HepG2 (cell line): ENCODE results near the gene OSCP1. TPM values are rescaled to one million over a fixed set of nuclear protein-coding genes. Genes with fewer than 3 reads are reported as not detected.

Experiments used
- ATAC-seq: fragments of 200-7000 bp; cut with Tn5 transposase; 3 replicates; pipeline ENCODE4 v1.9.1; 2020; ENCODE audit warnings: mild to moderate bottlenecking, moderate library complexity
- BruUV-seq: library from RNA; stranded (reverse); fragments of 400-500 nt; replicated peaks from 2 replicates; lab custom pipeline; 2021; lab: Mats Ljungman, UMichigan
- CTCF ChIA-PET: fragments of 300-600 bp; formaldehyde crosslinking; extraction: SDS; loops from one replicate; lab custom pipeline; 2021; ENCODE audit warnings: low total read pairs, inconsistent platforms, low intra/inter-chr PET ratio; lab: Yijun Ruan, JAX
- POLR2A ChIA-PET: fragments of 350-600 bp; sonication (Branson Sonifier 250); formaldehyde crosslinking; loops from one replicate; lab custom pipeline; 2020; ENCODE audit warnings: antibody characterized with exemption, inconsistent platforms; lab: Yijun Ruan, JAX
- DNase-seq: peaks from one replicate; pipeline ENCODE4 v3.0.0-alpha.2; 2015; ENCODE audit warnings: low spot score
- FAIRE-seq: peaks from 3 replicates; lab custom pipeline; 2011; peaks lifted over from hg19 to GRCh38; lab: Jason Lieb, UNC
- H2AFZ ChIP-seq: one replicate; pipeline ENCODE4 v1.6.1; 2011; ENCODE audit warnings: low read length, inconsistent platforms
- H3K27ac ChIP-seq: fragments of 300-600 bp; 3 replicates; pipeline ENCODE4 v1.8.0; 2011; ENCODE audit warnings: mixed run types, mild to moderate bottlenecking, mixed read lengths, low read length, inconsistent platforms; ENCODE audit not compliant: insufficient read depth; ENCODE audit errors: extremely low read length
- H3K27me3 ChIP-seq, 2 experiments: fragments of 200-600 bp in 1 of 2; 2 replicates in 1 of 2; 3 replicates in 1 of 2; pipeline versions ENCODE4 v1.6.0 to v1.8.0; 2011; ENCODE audit warnings: low read length in 2 of 2, mild to moderate bottlenecking in 2 of 2, moderate library complexity in 2 of 2, inconsistent platforms in 1 of 2; ENCODE audit not compliant: insufficient read depth in 2 of 2, control insufficient read depth in 1 of 2
- H3K36me3 ChIP-seq, 2 experiments: fragments of 200-600 bp in 1 of 2; replicated peaks in 1 of 2; 2 replicates in 1 of 2; 3 replicates in 1 of 2; pipeline versions ENCODE4 v1.5.1 to v1.8.0; 2011; ENCODE audit warnings: low read length in 2 of 2, inconsistent platforms in 1 of 2; ENCODE audit not compliant: insufficient read depth in 2 of 2, control insufficient read depth in 1 of 2
- H3K4me1 ChIP-seq: 2 replicates; pipeline ENCODE4 v1.5.1; 2012; ENCODE audit warnings: low read length, inconsistent platforms; ENCODE audit not compliant: insufficient read depth
- H3K4me2 ChIP-seq: 2 replicates; pipeline ENCODE4 v1.6.0; 2011; ENCODE audit warnings: low read depth, low read length, inconsistent platforms
- H3K4me3 ChIP-seq, 3 experiments: fragments of 200-600 bp in 1 of 3; sonication (generic), shearing (Covaris generic) in 1 of 3; replicated peaks in 1 of 3; 2 replicates each; pipeline ENCODE4 v1.5.1; 2011 to 2016; ENCODE audit warnings: low read length in 3 of 3, inconsistent platforms in 2 of 3, low read depth in 2 of 3, mild to moderate bottlenecking in 2 of 3, control low read depth in 1 of 3, mixed read lengths in 1 of 3; ENCODE audit not compliant: insufficient read depth in 1 of 3
- H3K79me2 ChIP-seq: one replicate; pipeline ENCODE4 v1.6.1; 2011; ENCODE audit warnings: low read length, inconsistent platforms; ENCODE audit not compliant: insufficient read depth
- H3K9ac ChIP-seq: 2 replicates; pipeline ENCODE4 v1.6.0; 2011; ENCODE audit warnings: mild to moderate bottlenecking, low read depth, low read length, inconsistent platforms; ENCODE audit not compliant: insufficient read depth
- H3K9me3 ChIP-seq: 2 replicates; pipeline ENCODE4 v1.5.1; 2012; ENCODE audit warnings: mild to moderate bottlenecking, low read length
- H4K20me1 ChIP-seq: 2 replicates; pipeline ENCODE4 v1.6.0; 2011; ENCODE audit warnings: inconsistent platforms, mild to moderate bottlenecking, low read length, moderate library complexity; ENCODE audit not compliant: insufficient read depth
- EP300 ChIP-seq, 3 experiments: sonication (generic) in 1 of 3; formaldehyde crosslinking in 1 of 3; IDR thresholded peaks; 2 replicates each; pipeline versions ENCODE4 v1.5.1 to v1.6.1; 2011 to 2020; ENCODE audit warnings: low read depth in 2 of 3, low read length in 2 of 3, borderline replicate concordance in 1 of 3, improper control_type of control experiment in 1 of 3, mild to moderate bottlenecking in 1 of 3, missing genetic modification reagents in 1 of 3, moderate library complexity in 1 of 3
- HBP1 ChIP-seq: IDR thresholded peaks from 2 replicates; pipeline ENCODE4 v1.6.1; 2016; ENCODE audit warnings: low read depth, control low read depth
- KLF16 ChIP-seq, 2 experiments: sonication (generic) in 1 of 2; formaldehyde crosslinking in 1 of 2; IDR thresholded peaks; 2 replicates each; pipeline versions ENCODE4 v1.6.1 to v1.8.0; 2016 to 2023; ENCODE audit warnings: missing genetic modification reagents in 2 of 2, missing compliant biosample characterization in 1 of 2
- NR2C2 ChIP-seq: sonication (generic); formaldehyde crosslinking; IDR thresholded peaks from 2 replicates; pipeline ENCODE4 v1.4.0; 2020; ENCODE audit warnings: missing genetic modification reagents, mild to moderate bottlenecking, moderate library complexity, borderline replicate concordance
- NR2F6 ChIP-seq, 2 experiments: IDR thresholded peaks; 2 replicates each; pipeline ENCODE4 v1.6.1; 2016; ENCODE audit warnings: antibody characterized with exemption in 1 of 2, mild to moderate bottlenecking in 1 of 2
- RFXAP ChIP-seq: sonication (generic); formaldehyde crosslinking; IDR thresholded peaks from 2 replicates; pipeline ENCODE4 v1.4.0; 2020; ENCODE audit warnings: missing genetic modification reagents, borderline replicate concordance
- SKI ChIP-seq: fragments of 450-650 bp; IDR thresholded peaks from one replicate; pipeline ENCODE4 v1.6.1; 2018; ENCODE audit warnings: mild to moderate bottlenecking; ENCODE audit not compliant: partially characterized antibody
- SUZ12 ChIP-seq: fragments of 150-350 bp; IDR thresholded peaks from 2 replicates; pipeline ENCODE4 v1.6.1; 2014; ENCODE audit warnings: low read depth, low read length
- TCF12 ChIP-seq, 2 experiments: fragments of 450-650 bp in 1 of 2; sonication (generic) in 1 of 2; formaldehyde crosslinking in 1 of 2; IDR thresholded peaks; 2 replicates each; pipeline versions ENCODE4 v1.6.1 to v1.8.0; 2017 to 2022; ENCODE audit warnings: antibody characterized with exemption in 1 of 2, mild to moderate bottlenecking in 1 of 2, missing genetic modification reagents in 1 of 2, moderate library complexity in 1 of 2
- ZFAT ChIP-seq: sonication (generic); formaldehyde crosslinking; conservative IDR thresholded peaks from 2 replicates; pipeline ENCODE4 v1.8.1; 2023; ENCODE audit warnings: missing genetic modification reagents, inconsistent platforms
- WGBS: methylation state at CpG from one replicate; pipeline ENCODE4 v1.1.6; 2017; ENCODE audit warnings: low lambda C conversion rate; 5-methylcytosine and 5-hydroxymethylcytosine counted together
- in situ Hi-C: cut with HindIII; loops from 2 replicates; pipeline ENCODE4 v1.10.0; 2017; ENCODE audit warnings: low pct_unique_long_range_greater_than_20kb; ENCODE audit not compliant: extremely low pct_ligation_motif_present
- intact Hi-C: fragments of 100-400 bp; cut with micrococcal nuclease; formaldehyde crosslinking; loops from one replicate; pipeline ENCODE4 v1.10.0; 2022; ENCODE audit not compliant: unreplicated experiment
- polyA plus RNA-seq, 8 experiments: library from polyadenylated mRNA; depleted of rRNA in 3 of 8; stranded (reverse) in 7 of 8; unstranded in 1 of 8; fragments of >200 nt; fragmentation: Illumina TruSeq in 4 of 8; extraction: Trizol in 4 of 8; gene quantifications; 2 replicates each; pipeline versions ENCODE4 v1.2.1 to v1.2.3, GENCODE V29; 2011 to 2016; ENCODE audit warnings: low read depth in 4 of 8, missing spikeins in 1 of 8, mixed read lengths in 1 of 8; ENCODE audit not compliant: insufficient read depth in 1 of 8
- total RNA-seq, 5 experiments: library from RNA; depleted of rRNA; stranded (reverse); fragments of >200 nt; fragmentation: Illumina TruSeq; extraction: Trizol; gene quantifications; 2 replicates each; pipeline ENCODE4 v1.2.3, GENCODE V29; 2016; ENCODE audit warnings: low read depth in 1 of 5
- TF ChIP-seq, protein P1 (sequence below): sonication (generic); formaldehyde crosslinking; IDR thresholded peaks from 2 replicates; pipeline ENCODE4 v1.4.0; 2020; ENCODE audit warnings: missing genetic modification reagents
- TF ChIP-seq, protein P2 (sequence below): sonication (generic); formaldehyde crosslinking; IDR thresholded peaks from 2 replicates; pipeline ENCODE4 v1.9.0; 2022; ENCODE audit warnings: missing genetic modification reagents, mild to moderate bottlenecking, borderline replicate concordance
- TF ChIP-seq, protein P3 (sequence below): sonication (generic); formaldehyde crosslinking; IDR thresholded peaks from 2 replicates; pipeline ENCODE4 v1.4.0; 2020; ENCODE audit warnings: missing genetic modification reagents, borderline replicate concordance

Gene OSCP1
- total and polyA plus RNA-seq, 2 of the 13 experiments (the other 11 are each of a cell fraction or from before 2014, with no cell fraction given): 0.60 to 0.84 TPM

- FAIRE-seq (no peak), DNase-seq (no peak), ATAC-seq (no peak)
- BruUV-seq: no TSS peak
- Histone ChIP-seq H2AFZ (no peak overlapping the region), H3K27ac (no peak overlapping the region), H3K4me3 (no peak overlapping the region), H3K9ac (no peak overlapping the region), H3K27me3 (no peaks in the 10 kb centered on the region; a peak in 1 of 5 replicates), H3K4me1 (peaks cover 12% of the 10 kb centered on the region), H4K20me1 (no peaks in the 10 kb centered on the region), H3K36me3 (peaks cover 5 to 29% of the 10 kb centered on the region in 2 experiments; a peak in 4 of 5 replicates), H3K4me2 (no peak overlapping the region), H3K79me2 (peaks cover 15% of the 10 kb centered on the region), H3K9me3 (no peaks in the 10 kb centered on the region)
- POLR2A ChIA-PET: interaction anchor here (9.5 kb wide), 1 partner anchor 6 kb away, joined by 391 read pairs; the partner anchor contains the start of gene LSM10
- 100% methylated on average over 3 of the region's 4 CpGs for WGBS
- intact Hi-C loops (no loop called here), in situ Hi-C loops (no loop called here)
- CTCF ChIA-PET: no interaction called here
- no peak for TF ChIP-seq NR2C2
- TF ChIP-seq ZFAT (CRISPR knock-in tag): no peak
- TF ChIP-seq, protein P1, sequence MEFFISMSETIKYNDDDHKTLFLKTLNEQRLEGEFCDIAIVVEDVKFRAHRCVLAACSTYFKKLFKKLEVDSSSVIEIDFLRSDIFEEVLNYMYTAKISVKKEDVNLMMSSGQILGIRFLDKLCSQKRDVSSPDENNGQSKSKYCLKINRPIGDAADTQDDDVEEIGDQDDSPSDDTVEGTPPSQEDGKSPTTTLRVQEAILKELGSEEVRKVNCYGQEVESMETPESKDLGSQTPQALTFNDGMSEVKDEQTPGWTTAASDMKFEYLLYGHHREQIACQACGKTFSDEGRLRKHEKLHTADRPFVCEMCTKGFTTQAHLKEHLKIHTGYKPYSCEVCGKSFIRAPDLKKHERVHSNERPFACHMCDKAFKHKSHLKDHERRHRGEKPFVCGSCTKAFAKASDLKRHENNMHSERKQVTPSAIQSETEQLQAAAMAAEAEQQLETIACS (CRISPR knock-in tag): no peak
- TF ChIP-seq HBP1 (CRISPR knock-in tag): no peak
- TF ChIP-seq SUZ12: no peak
- no peak for TF ChIP-seq NR2F6 (IDR thresholded peaks at IDR 0.05)
- no peak for TF ChIP-seq NR2F6 (CRISPR knock-in tag; IDR thresholded peaks at IDR 0.05)
- no peak for TF ChIP-seq EP300 (IDR thresholded peaks at IDR 0.05; ENCODE audit: low read depth in 2 of 2, low read length in 2 of 2)
- no peak for TF ChIP-seq EP300 (CRISPR knock-in tag; IDR thresholded peaks at IDR 0.05; ENCODE audit: borderline replicate concordance)
- no peak for TF ChIP-seq SKI
- TF ChIP-seq, protein P2, sequence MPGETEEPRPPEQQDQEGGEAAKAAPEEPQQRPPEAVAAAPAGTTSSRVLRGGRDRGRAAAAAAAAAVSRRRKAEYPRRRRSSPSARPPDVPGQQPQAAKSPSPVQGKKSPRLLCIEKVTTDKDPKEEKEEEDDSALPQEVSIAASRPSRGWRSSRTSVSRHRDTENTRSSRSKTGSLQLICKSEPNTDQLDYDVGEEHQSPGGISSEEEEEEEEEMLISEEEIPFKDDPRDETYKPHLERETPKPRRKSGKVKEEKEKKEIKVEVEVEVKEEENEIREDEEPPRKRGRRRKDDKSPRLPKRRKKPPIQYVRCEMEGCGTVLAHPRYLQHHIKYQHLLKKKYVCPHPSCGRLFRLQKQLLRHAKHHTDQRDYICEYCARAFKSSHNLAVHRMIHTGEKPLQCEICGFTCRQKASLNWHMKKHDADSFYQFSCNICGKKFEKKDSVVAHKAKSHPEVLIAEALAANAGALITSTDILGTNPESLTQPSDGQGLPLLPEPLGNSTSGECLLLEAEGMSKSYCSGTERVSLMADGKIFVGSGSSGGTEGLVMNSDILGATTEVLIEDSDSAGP (CRISPR knock-in tag): no peak
- TF ChIP-seq RFXAP (CRISPR knock-in tag): no peak
- no peak for TF ChIP-seq KLF16 (CRISPR knock-in tag; IDR thresholded peaks at IDR 0.05)
- no peak for TF ChIP-seq TCF12 (IDR thresholded peaks at IDR 0.05)
- no peak for TF ChIP-seq TCF12 (CRISPR knock-in tag; IDR thresholded peaks at IDR 0.05)
- TF ChIP-seq, protein P3, sequence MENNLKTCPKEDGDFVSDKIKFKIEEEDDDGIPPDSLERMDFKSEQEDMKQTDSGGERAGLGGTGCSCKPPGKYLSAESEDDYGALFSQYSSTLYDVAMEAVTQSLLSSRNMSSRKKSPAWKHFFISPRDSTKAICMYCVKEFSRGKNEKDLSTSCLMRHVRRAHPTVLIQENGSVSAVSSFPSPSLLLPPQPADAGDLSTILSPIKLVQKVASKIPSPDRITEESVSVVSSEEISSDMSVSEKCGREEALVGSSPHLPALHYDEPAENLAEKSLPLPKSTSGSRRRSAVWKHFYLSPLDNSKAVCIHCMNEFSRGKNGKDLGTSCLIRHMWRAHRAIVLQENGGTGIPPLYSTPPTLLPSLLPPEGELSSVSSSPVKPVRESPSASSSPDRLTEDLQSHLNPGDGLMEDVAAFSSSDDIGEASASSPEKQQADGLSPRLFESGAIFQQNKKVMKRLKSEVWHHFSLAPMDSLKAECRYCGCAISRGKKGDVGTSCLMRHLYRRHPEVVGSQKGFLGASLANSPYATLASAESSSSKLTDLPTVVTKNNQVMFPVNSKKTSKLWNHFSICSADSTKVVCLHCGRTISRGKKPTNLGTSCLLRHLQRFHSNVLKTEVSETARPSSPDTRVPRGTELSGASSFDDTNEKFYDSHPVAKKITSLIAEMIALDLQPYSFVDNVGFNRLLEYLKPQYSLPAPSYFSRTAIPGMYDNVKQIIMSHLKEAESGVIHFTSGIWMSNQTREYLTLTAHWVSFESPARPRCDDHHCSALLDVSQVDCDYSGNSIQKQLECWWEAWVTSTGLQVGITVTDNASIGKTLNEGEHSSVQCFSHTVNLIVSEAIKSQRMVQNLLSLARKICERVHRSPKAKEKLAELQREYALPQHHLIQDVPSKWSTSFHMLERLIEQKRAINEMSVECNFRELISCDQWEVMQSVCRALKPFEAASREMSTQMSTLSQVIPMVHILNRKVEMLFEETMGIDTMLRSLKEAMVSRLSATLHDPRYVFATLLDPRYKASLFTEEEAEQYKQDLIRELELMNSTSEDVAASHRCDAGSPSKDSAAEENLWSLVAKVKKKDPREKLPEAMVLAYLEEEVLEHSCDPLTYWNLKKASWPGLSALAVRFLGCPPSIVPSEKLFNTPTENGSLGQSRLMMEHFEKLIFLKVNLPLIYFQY (CRISPR knock-in tag): no peak
These were observed 57.4 kb downstream of the OSCP1 start for GRCh38 chr1:36392836-36393235.
